ENCODE measurements around the gene SLC35E3.

The SLC35E3 gene

GRCh38 chr12:68821357-68822188, 75.6 kb downstream of the SLC35E3 start:
- peaks cover 94% of the 10 kb centered on the region for H3K36me3 ChIP-seq
- H3K4me3 ChIP-seq, result peak overlapping the region; percentile 41; the same call in 1 of the 2 replicates
- H3K4me2 ChIP-seq, result peak overlapping the region; percentile 69
- H3K9me3 ChIP-seq, result no peaks in the 10 kb centered on the region
- no peaks in the 10 kb centered on the region for H3K27me3 ChIP-seq
- H4K20me1 ChIP-seq, result peaks cover 100% of the 10 kb centered on the region
- peak overlapping the region; percentile 56; the same call in 1 of the 2 replicates for H3K27ac ChIP-seq
- peaks cover 73% of the 10 kb centered on the region for H3K4me1 ChIP-seq
- TF ChIP-seq Cebpa-rat (IDR thresholded peaks at IDR 0.05), result no peak
- H3K9ac ChIP-seq, result peak overlapping the region; percentile 31; the same call in 1 of the 2 replicates

GRCh38 chr12:68823696-68824095, 77.7 kb downstream of the SLC35E3 start:
- Histone ChIP-seq H3K9me3 (no peaks in the 10 kb centered on the region), H3K4me3 (no peak overlapping the region), H3K4me2 (peak overlapping the region; percentile 13; the same call in 1 of the 2 replicates), H3K27ac (no peak overlapping the region), H3K4me1 (peaks cover 54% of the 10 kb centered on the region), H3K27me3 (no peaks in the 10 kb centered on the region), H4K20me1 (peaks cover 100% of the 10 kb centered on the region), H3K36me3 (peaks cover 97% of the 10 kb centered on the region), H3K9ac (no peak overlapping the region; the same call in 1 of the 2 replicates)
- TF ChIP-seq Cebpa-rat (IDR thresholded peaks at IDR 0.05), result no peak

GRCh38 chr12:68824131-68824530, 78.2 kb downstream of the SLC35E3 start:
- Histone ChIP-seq H3K27ac (no peak overlapping the region), H3K9me3 (no peaks in the 10 kb centered on the region), H3K9ac (no peak overlapping the region), H3K27me3 (no peaks in the 10 kb centered on the region), H3K4me1 (peaks cover 51% of the 10 kb centered on the region), H3K4me2 (peak overlapping the region; percentile 13; the same call in 1 of the 2 replicates), H3K4me3 (no peak overlapping the region), H4K20me1 (peaks cover 100% of the 10 kb centered on the region), H3K36me3 (peaks cover 97% of the 10 kb centered on the region)
- no peak for TF ChIP-seq Cebpa-rat (IDR thresholded peaks at IDR 0.05)

- peaks cover 51% of the 10 kb centered on the region for H3K4me1 ChIP-seq
- H3K4me3 ChIP-seq, result no peak overlapping the region
- no peak for TF ChIP-seq Cebpa-rat (IDR thresholded peaks at IDR 0.05)
- peaks cover 100% of the 10 kb centered on the region for H4K20me1 ChIP-seq
- H3K9me3 ChIP-seq, result no peaks in the 10 kb centered on the region
- H3K4me2 ChIP-seq, result no peak overlapping the region; the same call in 1 of the 2 replicates
- no peak overlapping the region for H3K27ac ChIP-seq
- no peak overlapping the region for H3K9ac ChIP-seq
- H3K27me3 ChIP-seq, result no peaks in the 10 kb centered on the region
- H3K36me3 ChIP-seq, result peaks cover 97% of the 10 kb centered on the region
Observed at GRCh38 chr12:68824597-68825250, 78.7 kb downstream of the SLC35E3 start.

- Histone ChIP-seq H3K9me3 (no peaks in the 10 kb centered on the region), H3K27ac (no peak overlapping the region), H3K4me1 (peaks cover 51% of the 10 kb centered on the region), H3K4me3 (no peak overlapping the region), H3K36me3 (peaks cover 98% of the 10 kb centered on the region), H3K27me3 (no peaks in the 10 kb centered on the region), H4K20me1 (peaks cover 100% of the 10 kb centered on the region), H3K9ac (no peak overlapping the region), H3K4me2 (no peak overlapping the region)
- TF ChIP-seq Cebpa-rat (IDR thresholded peaks at IDR 0.05), result no peak
Observed at GRCh38 chr12:68825569-68826217, 79.7 kb downstream of the SLC35E3 start.

- H3K4me2 ChIP-seq, result no peak overlapping the region
- TF ChIP-seq Cebpa-rat (IDR thresholded peaks at IDR 0.05), result no peak
- H3K36me3 ChIP-seq, result peaks cover 97% of the 10 kb centered on the region
Observed at GRCh38 chr12:68827895-68828671, 82.1 kb downstream of the SLC35E3 start.

GRCh38 chr12:68828672-68829068, 82.7 kb downstream of the SLC35E3 start:
- peaks cover 98% of the 10 kb centered on the region for H4K20me1 ChIP-seq
- TF ChIP-seq Cebpa-rat (IDR thresholded peaks at IDR 0.05), result no peak

More at GRCh38 chr12:68827895-68828671, 82.1 kb downstream of the SLC35E3 start:
- Histone ChIP-seq H3K4me1 (peaks cover 56% of the 10 kb centered on the region), H3K27me3 (no peaks in the 10 kb centered on the region), H3K9me3 (no peaks in the 10 kb centered on the region), H4K20me1 (peaks cover 99% of the 10 kb centered on the region), H3K27ac (no peak overlapping the region), H3K4me3 (no peak overlapping the region), H3K9ac (no peak overlapping the region)

More at GRCh38 chr12:68828672-68829068, 82.7 kb downstream of the SLC35E3 start:
- H3K9ac ChIP-seq, result no peak overlapping the region
- H3K4me2 ChIP-seq, result no peak overlapping the region
- H3K27me3 ChIP-seq, result no peaks in the 10 kb centered on the region
- H3K4me1 ChIP-seq, result peaks cover 54% of the 10 kb centered on the region
- H3K27ac ChIP-seq, result no peak overlapping the region
- no peak overlapping the region for H3K4me3 ChIP-seq
- H3K36me3 ChIP-seq, result peaks cover 96% of the 10 kb centered on the region
- H3K9me3 ChIP-seq, result no peaks in the 10 kb centered on the region
